ENCODE measurements around the gene HLCS.

GRCh38 chr21:36704281-36704957 lies 262.1 kb downstream of the HLCS start:
- no peak for TF ChIP-seq CTCF (IDR thresholded peaks at IDR 0.05)
- TF ChIP-seq POLR2A (IDR thresholded peaks at IDR 0.05), result no peak

Measured in body of pancreas (tissue), 4 donors.